ENCODE measurements around the gene LHX4. TPM values are rescaled to one million over a fixed set of nuclear protein-coding genes. Genes with fewer than 3 reads are reported as not detected.

LHX4 gene
- total and polyA plus RNA-seq, 7 donors: 0.01 to 0.04 TPM; not detected in 5

GRCh38 chr1:180271272-180272255 lies 41.5 kb downstream of the LHX4 start:
- Histone ChIP-seq H3K27me3 (ENCODE audit: insufficient read depth in 3 of 3, low read length in 2 of 3) (no peaks in the 10 kb centered on the region), H3K9me3 (no peaks in the 10 kb centered on the region), H3K4me3 (no peak overlapping the region), H3K4me1 (no peaks in the 10 kb centered on the region), H3K27ac (no peak overlapping the region), H3K36me3 (ENCODE audit: insufficient read depth in 1 of 2, low read depth in 1 of 2) (no peaks in the 10 kb centered on the region)
- TF ChIP-seq CTCF (IDR thresholded peaks at IDR 0.05): no peak
- ATAC-seq (no peak), DNase-seq (no peak)
- intact Hi-C loops (cut with DNase I): no loop called here
- 74 to 79% (median 76%) methylated on average over 22 to 23 of the region's 23 CpGs for WGBS, 3 donors

- DNase-seq: no peak
- no peak for ATAC-seq
- intact Hi-C loops (cut with DNase I): no loop called here
Measured at GRCh38 chr1:180272395-180272794, 42.3 kb downstream of the LHX4 start.

GRCh38 chr1:180273066-180273465 lies 43.0 kb downstream of the LHX4 start:
- H3K27ac ChIP-seq: no peak overlapping the region
- intact Hi-C loops (cut with DNase I): no loop called here
- no peaks in the 10 kb centered on the region for H3K36me3 ChIP-seq (ENCODE audit: insufficient read depth in 1 of 2, low read depth in 1 of 2)
- H3K27me3 ChIP-seq (ENCODE audit: insufficient read depth in 3 of 3, low read length in 2 of 3): no peaks in the 10 kb centered on the region
- H3K4me3 ChIP-seq: no peak overlapping the region
- no peak for TF ChIP-seq CTCF (IDR thresholded peaks at IDR 0.05)
- DNase-seq (no peak), ATAC-seq (no peak)
- peaks cover 6% of the 10 kb centered on the region for H3K4me1 ChIP-seq
- 90 to 99% (median 94%) methylated on average over 2 of the region's 2 CpGs for WGBS, 3 donors
- no peaks in the 10 kb centered on the region for H3K9me3 ChIP-seq

More at GRCh38 chr1:180272395-180272794, 42.3 kb downstream of the LHX4 start:
- Histone ChIP-seq H3K27ac (no peak overlapping the region), H3K4me1 (peaks cover 6% of the 10 kb centered on the region), H3K9me3 (no peaks in the 10 kb centered on the region), H3K4me3 (no peak overlapping the region), H3K27me3 (ENCODE audit: insufficient read depth in 3 of 3, low read length in 2 of 3) (no peaks in the 10 kb centered on the region), H3K36me3 (ENCODE audit: insufficient read depth in 1 of 2, low read depth in 1 of 2) (no peaks in the 10 kb centered on the region)
- WGBS, 3 donors: 94 to 96% (median 94%) methylated on average over 4 of the region's 4 CpGs
- TF ChIP-seq CTCF (IDR thresholded peaks at IDR 0.05): no peak

- 96 to 97% (median 96%) methylated on average over 11 of the region's 11 CpGs for WGBS, 3 donors
- intact Hi-C loops (cut with DNase I): no loop called here
- no peak for ATAC-seq
Measured at GRCh38 chr1:180274221-180274620, 44.2 kb downstream of the LHX4 start.

More at GRCh38 chr1:180274221-180274620, 44.2 kb downstream of the LHX4 start:
- TF ChIP-seq CTCF (IDR thresholded peaks at IDR 0.05): no peak
- H3K4me1 ChIP-seq: peaks cover 6% of the 10 kb centered on the region
- no peaks in the 10 kb centered on the region for H3K36me3 ChIP-seq (ENCODE audit: insufficient read depth in 1 of 2, low read depth in 1 of 2)
- no peak overlapping the region for H3K27ac ChIP-seq
- no peaks in the 10 kb centered on the region for H3K27me3 ChIP-seq (ENCODE audit: insufficient read depth in 3 of 3, low read length in 2 of 3)
- DNase-seq: no peak
- H3K4me3 ChIP-seq: no peak overlapping the region
- no peaks in the 10 kb centered on the region for H3K9me3 ChIP-seq

All from psoas muscle (tissue), 8 donors.